ENCODE results near the gene RAX.

RAX gene

GRCh38 chr18:59303656-59304195, 30.5 kb upstream of the RAX start:
- no peak overlapping the region for H3K4me3 ChIP-seq (replicated peaks; ENCODE audit: insufficient read depth, low read length)
- TF ChIP-seq CTCF (IDR thresholded peaks at IDR 0.05; ENCODE audit: insufficient read depth, low read length): no peak
- no peak for TF ChIP-seq SPI1 (IDR thresholded peaks at IDR 0.05; ENCODE audit: borderline replicate concordance, low read depth)
- TF ChIP-seq REST (IDR thresholded peaks at IDR 0.05; ENCODE audit: insufficient replicate concordance, low read depth): no peak
- no peak for TF ChIP-seq POLR2AphosphoS5 (IDR thresholded peaks at IDR 0.05; ENCODE audit: low read depth)
- TF ChIP-seq GABPA (IDR thresholded peaks at IDR 0.05; ENCODE audit: low read depth): no peak
- no peak for DNase-seq (ENCODE audit: low read depth in 1 of 2, low spot score in 1 of 2)
- peaks cover 15% of the 10 kb centered on the region for H3K27me3 ChIP-seq (ENCODE audit: insufficient read depth, poor library complexity, severe bottlenecking)
- H3K27ac ChIP-seq (replicated peaks): no peak overlapping the region

- Histone ChIP-seq H3K27me3 (ENCODE audit: insufficient read depth, poor library complexity, severe bottlenecking) (peaks cover 16% of the 10 kb centered on the region), H3K27ac (replicated peaks) (no peak overlapping the region), H3K4me3 (replicated peaks; ENCODE audit: insufficient read depth, low read length) (no peak overlapping the region)
- no peak for DNase-seq (ENCODE audit: low read depth in 1 of 2, low spot score in 1 of 2)
- TF ChIP-seq GABPA (IDR thresholded peaks at IDR 0.05; ENCODE audit: low read depth) (no peak), POLR2AphosphoS5 (IDR thresholded peaks at IDR 0.05; ENCODE audit: low read depth) (no peak), CTCF (IDR thresholded peaks at IDR 0.05; ENCODE audit: insufficient read depth, low read length) (no peak), REST (IDR thresholded peaks at IDR 0.05; ENCODE audit: insufficient replicate concordance, low read depth) (no peak), SPI1 (IDR thresholded peaks at IDR 0.05; ENCODE audit: borderline replicate concordance, low read depth) (no peak)
These were observed 29.8 kb upstream of the RAX start for GRCh38 chr18:59303006-59303405.

GRCh38 chr18:59301929-59302328, 28.7 kb upstream of the RAX start:
- peaks cover 16% of the 10 kb centered on the region for H3K27me3 ChIP-seq (ENCODE audit: insufficient read depth, poor library complexity, severe bottlenecking)
- no peak overlapping the region for H3K27ac ChIP-seq (replicated peaks)
- no peak for DNase-seq (ENCODE audit: low read depth in 1 of 2, low spot score in 1 of 2)
- no peak for TF ChIP-seq CTCF (IDR thresholded peaks at IDR 0.05; ENCODE audit: insufficient read depth, low read length)
- no peak overlapping the region for H3K4me3 ChIP-seq (replicated peaks; ENCODE audit: insufficient read depth, low read length)

- H3K27ac ChIP-seq (replicated peaks): no peak overlapping the region
- H3K4me3 ChIP-seq (replicated peaks; ENCODE audit: insufficient read depth, low read length): no peak overlapping the region
- peaks cover 16% of the 10 kb centered on the region for H3K27me3 ChIP-seq (ENCODE audit: insufficient read depth, poor library complexity, severe bottlenecking)
- no peak for TF ChIP-seq GABPA (IDR thresholded peaks at IDR 0.05; ENCODE audit: low read depth)
- no peak for TF ChIP-seq REST (IDR thresholded peaks at IDR 0.05; ENCODE audit: insufficient replicate concordance, low read depth)
- no peak for TF ChIP-seq POLR2AphosphoS5 (IDR thresholded peaks at IDR 0.05; ENCODE audit: low read depth)
- TF ChIP-seq SPI1 (IDR thresholded peaks at IDR 0.05; ENCODE audit: borderline replicate concordance, low read depth): no peak
- no peak for TF ChIP-seq CTCF (IDR thresholded peaks at IDR 0.05; ENCODE audit: insufficient read depth, low read length)
- no peak for DNase-seq (ENCODE audit: low read depth in 1 of 2, low spot score in 1 of 2)
These were observed 27.5 kb upstream of the RAX start for GRCh38 chr18:59300676-59301285.
